K562 (cell line): ENCODE data around the gene GJD2. TPM values are rescaled to one million over a fixed set of nuclear protein-coding genes. Genes with fewer than 3 reads are reported as not detected.

Source experiments
- ATAC-seq: fragments of 200-7000 bp; cut with Tn5 transposase; 3 replicates; pipeline ENCODE4 v1.9.1; 2020; ENCODE audit warnings: moderate library complexity
- BruUV-seq: library from RNA; stranded (reverse); fragments of 400-500 nt; replicated peaks from 2 replicates; lab custom pipeline; 2021; lab: Mats Ljungman, UMichigan
- CTCF ChIA-PET: fragments of 300-600 bp; formaldehyde crosslinking; extraction: SDS; loops from one replicate; lab custom pipeline; 2021; ENCODE audit warnings: low intra/inter-chr PET ratio; lab: Yijun Ruan, JAX
- POLR2A ChIA-PET: fragments of 300-600, 350-650 bp; sonication (Branson Sonifier 250); formaldehyde crosslinking; extraction: SDS; loops from one replicate; lab custom pipeline; 2021; ENCODE audit warnings: antibody characterized with exemption, inconsistent platforms; lab: Yijun Ruan, JAX
- DNase-seq, 4 experiments: peaks; one replicate each; pipeline versions ENCODE4 v3.0.0 to v3.0.0-alpha.2; 2011 to 2018; ENCODE audit warnings: low spot score in 3 of 4, mixed read lengths in 3 of 4; ENCODE audit errors: extremely low read depth in 1 of 4
- FAIRE-seq: peaks from 2 replicates; lab custom pipeline; 2011; peaks lifted over from hg19 to GRCh38; lab: Jason Lieb, UNC
- H2AFZ ChIP-seq: 2 replicates; pipeline ENCODE4 v1.6.0; 2011; ENCODE audit warnings: low read depth, low read length, control low read depth, inconsistent platforms
- H3K27ac ChIP-seq: fragments of 200-600 bp; 3 replicates; pipeline ENCODE4 v1.8.0; 2011; ENCODE audit warnings: low read depth, mild to moderate bottlenecking, control low read depth, inconsistent platforms, low read length, moderate library complexity, mixed read lengths; ENCODE audit errors: extremely low read depth
- H3K27me3 ChIP-seq, 2 experiments: fragments of 300-600 bp in 1 of 2; 2 replicates in 1 of 2; 3 replicates in 1 of 2; pipeline versions ENCODE4 v1.6.0 to v1.8.0; 2011; ENCODE audit warnings: inconsistent platforms in 2 of 2, low read length in 2 of 2, mild to moderate bottlenecking in 1 of 2, mixed read lengths in 1 of 2, moderate library complexity in 1 of 2; ENCODE audit not compliant: control insufficient read depth in 2 of 2, insufficient read depth in 2 of 2
- H3K36me3 ChIP-seq: fragments of 300-600 bp; 3 replicates; pipeline ENCODE4 v1.8.0; 2011; ENCODE audit warnings: mild to moderate bottlenecking, low read length, inconsistent platforms; ENCODE audit not compliant: control insufficient read depth, insufficient read depth
- H3K4me1 ChIP-seq, 2 experiments: fragments of 200-600 bp in 1 of 2; replicated peaks in 1 of 2; 2 replicates in 1 of 2; 3 replicates in 1 of 2; pipeline versions ENCODE4 v1.5.1 to v1.8.0; 2011; ENCODE audit warnings: inconsistent platforms in 2 of 2, low read length in 2 of 2, mild to moderate bottlenecking in 1 of 2, mixed read lengths in 1 of 2, moderate library complexity in 1 of 2; ENCODE audit not compliant: control insufficient read depth in 2 of 2, insufficient read depth in 2 of 2
- H3K4me2 ChIP-seq: 2 replicates; pipeline ENCODE4 v1.6.1; 2011; ENCODE audit warnings: low read length, control low read depth, inconsistent platforms, mixed read lengths; ENCODE audit not compliant: insufficient read depth
- H3K4me3 ChIP-seq: fragments of 200-600 bp; sonication (generic), shearing (Covaris generic); 2 replicates; pipeline ENCODE4 v1.5.1; 2016; ENCODE audit warnings: control low read depth, inconsistent platforms
- H3K79me2 ChIP-seq: fragments of 200-600 bp; 3 replicates; pipeline ENCODE4 v1.8.0; 2011; ENCODE audit warnings: low read length, inconsistent platforms; ENCODE audit not compliant: control insufficient read depth, insufficient read depth
- H3K9ac ChIP-seq, 2 experiments: 2 replicates each; pipeline versions ENCODE4 v1.6.0 to v1.6.1; 2011; ENCODE audit warnings: low read depth in 2 of 2, low read length in 2 of 2, control low read depth in 1 of 2, inconsistent platforms in 1 of 2, mild to moderate bottlenecking in 1 of 2, mixed read lengths in 1 of 2; ENCODE audit not compliant: insufficient read depth in 1 of 2
- H3K9me1 ChIP-seq: one replicate; pipeline ENCODE4 v1.6.0; 2011; ENCODE audit warnings: inconsistent platforms, mild to moderate bottlenecking, low read length, moderate library complexity; ENCODE audit not compliant: control insufficient read depth, insufficient read depth
- H3K9me3 ChIP-seq: replicated peaks from 2 replicates; pipeline ENCODE4 v1.5.1; 2011; ENCODE audit warnings: low read depth, low read length, inconsistent platforms; ENCODE audit not compliant: control insufficient read depth, insufficient read depth
- H4K20me1 ChIP-seq: replicated peaks from 2 replicates; pipeline ENCODE4 v1.6.1; 2011; ENCODE audit warnings: low read length, inconsistent platforms, mixed read lengths; ENCODE audit not compliant: control insufficient read depth, insufficient read depth
- BRD9 ChIP-seq: fragments of 450-650 bp; IDR thresholded peaks from 2 replicates; pipeline ENCODE4 v1.6.1; 2018; ENCODE audit warnings: low read depth; ENCODE audit not compliant: partially characterized antibody
- DACH1 ChIP-seq: fragments of 450-650 bp; IDR thresholded peaks from 2 replicates; pipeline ENCODE4 v1.6.1; 2018; ENCODE audit not compliant: partially characterized antibody
- HNRNPLL ChIP-seq: fragments of 200-400 bp; formaldehyde crosslinking; IDR thresholded peaks from 2 replicates; pipeline ENCODE4 v1.6.1; 2017; ENCODE audit warnings: low read length, low read depth, mild to moderate bottlenecking; ENCODE audit not compliant: poor library complexity, severe bottlenecking
- IRF1 ChIP-seq: sonication (generic); formaldehyde crosslinking; IDR thresholded peaks from 2 replicates; pipeline ENCODE4 v1.8.0; 2022; ENCODE audit warnings: missing genetic modification reagents, mild to moderate bottlenecking, borderline replicate concordance
- MEIS2 ChIP-seq: fragments of 450-650 bp; IDR thresholded peaks from 2 replicates; pipeline ENCODE4 v1.6.1; 2014; ENCODE audit warnings: mild to moderate bottlenecking; ENCODE audit not compliant: partially characterized antibody
- PHF21A ChIP-seq: fragments of 450-650 bp; IDR thresholded peaks from 2 replicates; pipeline ENCODE4 v1.6.1; 2017; ENCODE audit warnings: low read depth, borderline replicate concordance
- POU5F1 ChIP-seq: fragments of 150-350 bp; IDR thresholded peaks from 2 replicates; pipeline ENCODE4 v1.6.1; 2014; ENCODE audit warnings: borderline replicate concordance, low read length, low read depth, mild to moderate bottlenecking; ENCODE audit not compliant: partially characterized antibody
- TAF15 ChIP-seq: fragments of 200-400 bp; formaldehyde crosslinking; IDR thresholded peaks from 2 replicates; pipeline ENCODE4 v1.6.1; 2017; ENCODE audit warnings: mild to moderate bottlenecking, low read depth, low read length, moderate library complexity
- U2AF1 ChIP-seq: fragments of 200-400 bp; formaldehyde crosslinking; optimal IDR thresholded peaks from 2 replicates; pipeline ENCODE3; 2017; ENCODE audit warnings: mild to moderate bottlenecking, low read depth, low read length, moderate library complexity
- ZBTB11 ChIP-seq, 3 experiments: fragments of 200-800 bp in 1 of 3; fragments of 250-450 bp in 1 of 3; fragments of 450-650 bp in 1 of 3; sonication (Bioruptor Pico) in 1 of 3; sonication (Bioruptor generic) in 1 of 3; formaldehyde crosslinking in 1 of 3; IDR thresholded peaks; 2 replicates each; pipeline versions ENCODE4 v1.6.1 to v1.8.0; 2016 to 2022; ENCODE audit warnings: mild to moderate bottlenecking in 2 of 3, missing genetic modification characterization in 2 of 3, missing compliant biosample characterization in 1 of 3, moderate library complexity in 1 of 3
- ZC3H4 ChIP-seq: sonication (generic); formaldehyde crosslinking; IDR thresholded peaks from 2 replicates; pipeline ENCODE4 v1.9.0; 2021; ENCODE audit warnings: missing genetic modification reagents, borderline replicate concordance
- ZEB2 ChIP-seq: fragments of 450-650 bp; IDR thresholded peaks from 2 replicates; pipeline ENCODE4 v1.6.1; 2016
- ZNF232 ChIP-seq: sonication (generic); formaldehyde crosslinking; IDR thresholded peaks from 2 replicates; pipeline ENCODE4 v1.8.0; 2022; ENCODE audit warnings: mild to moderate bottlenecking, missing genetic modification reagents
- ZNF57 ChIP-seq: fragments of 450-650 bp; formaldehyde crosslinking; IDR thresholded peaks from 2 replicates; pipeline ENCODE4 v1.4.0; 2020; ENCODE audit warnings: mild to moderate bottlenecking, moderate library complexity
- ZNF639 ChIP-seq, 2 experiments: fragments of 200-800 bp in 1 of 2; sonication (Bioruptor generic) in 1 of 2; sonication (generic) in 1 of 2; formaldehyde crosslinking in 1 of 2; IDR thresholded peaks in 1 of 2; conservative IDR thresholded peaks in 1 of 2; 2 replicates each; pipeline versions ENCODE4 v1.5.0 to v1.6.1; 2016 to 2020; ENCODE audit warnings: missing compliant biosample characterization in 1 of 2, missing genetic modification characterization in 1 of 2, missing genetic modification reagents in 1 of 2
- WGBS: fragments of 100-300 bp; shearing (Covaris generic); methylation state at CpG from one replicate; pipeline ENCODE4 v1.1.6; 2016; ENCODE audit warnings: low coverage, mixed read lengths; ENCODE audit not compliant: insufficient coverage; ENCODE audit errors: missing lambda C conversion rate; 5-methylcytosine and 5-hydroxymethylcytosine counted together
- in situ Hi-C: fragments of 300-500 bp; cut with MboI; formaldehyde crosslinking; loops from 4 replicates; pipeline ENCODE4 v1.15.0; 2018; ENCODE audit warnings: inconsistent platforms, mixed read lengths
- intact Hi-C: fragments of 100-400 bp; cut with micrococcal nuclease; formaldehyde crosslinking; loops from 2 replicates; pipeline ENCODE4 v1.14.2; 2022
- polyA plus RNA-seq, 8 experiments: library from polyadenylated mRNA; depleted of rRNA in 4 of 8; stranded (reverse) in 5 of 8; unstranded in 3 of 8; fragments of >200 nt; fragmentation: Nextera tagmentation in 2 of 8; fragmentation: Illumina TruSeq in 1 of 8; extraction: Ambion mirVana in 2 of 8; extraction: Trizol in 1 of 8; gene quantifications; 2 replicates each; pipeline versions ENCODE4 v1.2.1 to v1.2.3, GENCODE V29; 2011 to 2014; ENCODE audit warnings: inconsistent platforms in 1 of 8, missing spikeins in 1 of 8
- total RNA-seq, 7 experiments: library from RNA; depleted of rRNA in 6 of 7; stranded (reverse); fragments of >200 nt in 6 of 7; fragmentation: Illumina TruSeq in 2 of 7; extraction: Trizol in 2 of 7; gene quantifications; 2 replicates each; pipeline versions ENCODE4 v1.2.1 to v1.2.3, GENCODE V29; 2011 to 2021; ENCODE audit warnings: low replicate concordance in 1 of 7

The GJD2 gene
- total and polyA plus RNA-seq, 9 of the 15 experiments (the other 6 are each of a cell fraction or from before 2014, with no cell fraction given): not detected

- no TSS peak for BruUV-seq
- Histone ChIP-seq H3K9me3 (no peaks in the 10 kb centered on the region), H3K27ac (no peak overlapping the region), H2AFZ (no peak overlapping the region), H3K79me2 (no peaks in the 10 kb centered on the region), H3K9me1 (no peaks in the 10 kb centered on the region), H3K27me3 (no peaks in the 10 kb centered on the region), H3K9ac (no peak overlapping the region), H3K4me3 (no peak overlapping the region), H3K4me1 (no peaks in the 10 kb centered on the region), H3K36me3 (no peaks in the 10 kb centered on the region)
- WGBS: 26% methylated on average over 2 of the region's 2 CpGs
- ChIA-PET CTCF (no interaction called here), POLR2A (no interaction called here)
- ATAC-seq: no peak
- no peak for DNase-seq
- FAIRE-seq: no peak
- intact Hi-C loops: no loop called here
- TF ChIP-seq TAF15 (no peak), MEIS2 (no peak), ZC3H4 (CRISPR knock-in tag) (no peak), HNRNPLL (no peak), ZBTB11 (CRISPR knock-in tag; IDR thresholded peaks at IDR 0.05) (no peak), PHF21A (no peak), BRD9 (no peak), ZNF232 (CRISPR knock-in tag) (no peak), IRF1 (CRISPR knock-in tag) (no peak), ZEB2 (no peak), U2AF1 (no peak), ZNF57 (CRISPR knock-in tag) (no peak), ZNF639 (CRISPR knock-in tag; conservative IDR thresholded peaks at IDR 0.05 in 1 of 2, IDR thresholded peaks at IDR 0.05 in 1 of 2) (no peak), POU5F1 (no peak), DACH1 (no peak)
- TF ChIP-seq, all 486 proteins: peak for 0
- no peaks in the 10 kb centered on the region for H4K20me1 ChIP-seq
- in situ Hi-C loops: no loop called here
- no peak overlapping the region for H3K4me2 ChIP-seq
These were observed 25.7 kb downstream of the GJD2 start for GRCh38 chr15:34729056-34729455.
